HL-60 (cell line): ENCODE measurements around the gene OR5H1.
"Not testable (repeated sequence)": the region's sequence is repeated elsewhere in the genome, so short reads cannot be mapped to it uniquely, and the experiment has no call there.

ENCODE experiments used
- DNase-seq, 2 experiments: peaks; one replicate each; pipeline ENCODE4 v3.0.0-alpha.2; 2010 to 2020; ENCODE audit warnings: low read depth in 1 of 2, low spot score in 1 of 2
- H3K27ac ChIP-seq: fragments of 250-450 bp; sonication (Bioruptor Pico); replicated peaks from 2 replicates; pipeline ENCODE4 v1.5.1; 2020; ENCODE audit warnings: mild to moderate bottlenecking, moderate library complexity
- H3K27me3 ChIP-seq: fragments of 250-450 bp; sonication (Bioruptor Pico); 2 replicates; pipeline ENCODE4 v1.5.1; 2021; ENCODE audit warnings: mild to moderate bottlenecking, moderate library complexity; ENCODE audit not compliant: insufficient read depth, poor library complexity, severe bottlenecking
- H3K4me3 ChIP-seq: replicated peaks from 2 replicates; pipeline ENCODE4 v1.5.1; 2011; ENCODE audit warnings: mild to moderate bottlenecking, control low read depth, low read length; ENCODE audit not compliant: insufficient read depth
- GABPA ChIP-seq: IDR thresholded peaks from 2 replicates; pipeline ENCODE4 v1.6.1; 2012; ENCODE audit warnings: low read depth
- POLR2AphosphoS5 ChIP-seq: IDR thresholded peaks from 2 replicates; pipeline ENCODE4 v1.6.1; 2012; ENCODE audit warnings: low read depth
- SPI1 ChIP-seq: IDR thresholded peaks from 2 replicates; pipeline ENCODE4 v1.6.1; 2012; ENCODE audit warnings: low read depth, mild to moderate bottlenecking, borderline replicate concordance
- TF ChIP-seq, protein P1 (sequence below): IDR thresholded peaks from 2 replicates; pipeline ENCODE4 v1.6.1; 2012; ENCODE audit warnings: low read depth; ENCODE audit not compliant: insufficient replicate concordance
- TF ChIP-seq, protein P2 (sequence below): IDR thresholded peaks from one replicate; pipeline ENCODE4 v1.5.1; 2011; ENCODE audit warnings: low read length, control low read depth, inconsistent platforms; ENCODE audit not compliant: insufficient read depth

The OR5H1 gene

DNA sequence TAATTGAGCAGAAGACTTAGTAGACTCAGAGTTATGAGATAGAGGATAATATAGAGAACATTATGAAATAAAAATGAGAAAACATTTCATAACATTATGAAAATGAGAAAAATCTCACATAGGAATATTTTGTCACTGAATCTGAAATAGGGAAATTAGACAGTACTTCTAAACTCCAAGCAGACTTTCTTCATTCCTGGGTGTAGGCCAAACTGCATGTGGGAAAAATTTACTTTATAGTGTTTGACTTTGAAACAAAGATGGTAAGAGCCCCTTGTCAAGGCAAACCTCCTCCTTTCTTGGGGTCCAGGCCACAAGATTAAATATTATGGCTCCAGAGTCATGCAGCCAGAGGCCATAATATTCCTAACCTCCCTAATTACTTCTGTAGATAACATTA is 10.0 kb downstream of the OR5H1 start:
- H3K4me3 ChIP-seq: no peak overlapping the region
- no peaks in the 10 kb centered on the region for H3K27me3 ChIP-seq
- DNase-seq: no peak
- no peak overlapping the region for H3K27ac ChIP-seq
- TF ChIP-seq, protein P1, sequence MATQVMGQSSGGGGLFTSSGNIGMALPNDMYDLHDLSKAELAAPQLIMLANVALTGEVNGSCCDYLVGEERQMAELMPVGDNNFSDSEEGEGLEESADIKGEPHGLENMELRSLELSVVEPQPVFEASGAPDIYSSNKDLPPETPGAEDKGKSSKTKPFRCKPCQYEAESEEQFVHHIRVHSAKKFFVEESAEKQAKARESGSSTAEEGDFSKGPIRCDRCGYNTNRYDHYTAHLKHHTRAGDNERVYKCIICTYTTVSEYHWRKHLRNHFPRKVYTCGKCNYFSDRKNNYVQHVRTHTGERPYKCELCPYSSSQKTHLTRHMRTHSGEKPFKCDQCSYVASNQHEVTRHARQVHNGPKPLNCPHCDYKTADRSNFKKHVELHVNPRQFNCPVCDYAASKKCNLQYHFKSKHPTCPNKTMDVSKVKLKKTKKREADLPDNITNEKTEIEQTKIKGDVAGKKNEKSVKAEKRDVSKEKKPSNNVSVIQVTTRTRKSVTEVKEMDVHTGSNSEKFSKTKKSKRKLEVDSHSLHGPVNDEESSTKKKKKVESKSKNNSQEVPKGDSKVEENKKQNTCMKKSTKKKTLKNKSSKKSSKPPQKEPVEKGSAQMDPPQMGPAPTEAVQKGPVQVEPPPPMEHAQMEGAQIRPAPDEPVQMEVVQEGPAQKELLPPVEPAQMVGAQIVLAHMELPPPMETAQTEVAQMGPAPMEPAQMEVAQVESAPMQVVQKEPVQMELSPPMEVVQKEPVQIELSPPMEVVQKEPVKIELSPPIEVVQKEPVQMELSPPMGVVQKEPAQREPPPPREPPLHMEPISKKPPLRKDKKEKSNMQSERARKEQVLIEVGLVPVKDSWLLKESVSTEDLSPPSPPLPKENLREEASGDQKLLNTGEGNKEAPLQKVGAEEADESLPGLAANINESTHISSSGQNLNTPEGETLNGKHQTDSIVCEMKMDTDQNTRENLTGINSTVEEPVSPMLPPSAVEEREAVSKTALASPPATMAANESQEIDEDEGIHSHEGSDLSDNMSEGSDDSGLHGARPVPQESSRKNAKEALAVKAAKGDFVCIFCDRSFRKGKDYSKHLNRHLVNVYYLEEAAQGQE: no peak
- TF ChIP-seq GABPA (no peak), SPI1 (no peak), POLR2AphosphoS5 (no peak)
- TF ChIP-seq, protein P2, sequence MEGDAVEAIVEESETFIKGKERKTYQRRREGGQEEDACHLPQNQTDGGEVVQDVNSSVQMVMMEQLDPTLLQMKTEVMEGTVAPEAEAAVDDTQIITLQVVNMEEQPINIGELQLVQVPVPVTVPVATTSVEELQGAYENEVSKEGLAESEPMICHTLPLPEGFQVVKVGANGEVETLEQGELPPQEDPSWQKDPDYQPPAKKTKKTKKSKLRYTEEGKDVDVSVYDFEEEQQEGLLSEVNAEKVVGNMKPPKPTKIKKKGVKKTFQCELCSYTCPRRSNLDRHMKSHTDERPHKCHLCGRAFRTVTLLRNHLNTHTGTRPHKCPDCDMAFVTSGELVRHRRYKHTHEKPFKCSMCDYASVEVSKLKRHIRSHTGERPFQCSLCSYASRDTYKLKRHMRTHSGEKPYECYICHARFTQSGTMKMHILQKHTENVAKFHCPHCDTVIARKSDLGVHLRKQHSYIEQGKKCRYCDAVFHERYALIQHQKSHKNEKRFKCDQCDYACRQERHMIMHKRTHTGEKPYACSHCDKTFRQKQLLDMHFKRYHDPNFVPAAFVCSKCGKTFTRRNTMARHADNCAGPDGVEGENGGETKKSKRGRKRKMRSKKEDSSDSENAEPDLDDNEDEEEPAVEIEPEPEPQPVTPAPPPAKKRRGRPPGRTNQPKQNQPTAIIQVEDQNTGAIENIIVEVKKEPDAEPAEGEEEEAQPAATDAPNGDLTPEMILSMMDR: no peak

DNA sequence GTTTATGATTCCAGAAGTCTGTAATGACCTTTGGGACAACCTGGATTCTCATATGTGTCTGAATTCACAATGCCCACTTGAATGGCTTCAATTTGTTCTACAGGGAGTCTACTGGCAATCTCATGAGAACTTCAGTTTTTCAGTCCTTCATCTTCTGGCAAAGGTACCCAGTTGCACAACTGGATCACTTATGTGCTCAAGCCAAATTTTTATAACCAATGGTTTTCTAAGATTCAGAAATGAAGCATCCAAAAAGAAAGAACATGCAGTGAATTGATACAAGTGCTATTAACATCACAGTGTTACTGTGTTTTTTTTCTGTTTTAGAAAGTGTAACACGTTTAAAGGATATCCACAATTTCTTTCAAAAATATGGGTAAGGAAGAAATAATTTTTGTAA is 16.7 kb downstream of the OR5H1 start, which contains the start of gene OR5H14:
Gene OR5H14, plus strand, starts transcription at position 301 of the 400 bp plus-strand sequence. CDS start 1,907 bp downstream, outside the sequence.
- H3K4me3 ChIP-seq: no peak within 1 kb of the TSS
- TF ChIP-seq GABPA (no peak), SPI1 (no peak), POLR2AphosphoS5 (no peak)
- TF ChIP-seq, protein P1: no peak
- TF ChIP-seq, protein P2: no peak
- no peaks in the 10 kb centered on the region for H3K27me3 ChIP-seq
- no peak for DNase-seq
- no peak within 1 kb of the TSS for H3K27ac ChIP-seq

DNA sequence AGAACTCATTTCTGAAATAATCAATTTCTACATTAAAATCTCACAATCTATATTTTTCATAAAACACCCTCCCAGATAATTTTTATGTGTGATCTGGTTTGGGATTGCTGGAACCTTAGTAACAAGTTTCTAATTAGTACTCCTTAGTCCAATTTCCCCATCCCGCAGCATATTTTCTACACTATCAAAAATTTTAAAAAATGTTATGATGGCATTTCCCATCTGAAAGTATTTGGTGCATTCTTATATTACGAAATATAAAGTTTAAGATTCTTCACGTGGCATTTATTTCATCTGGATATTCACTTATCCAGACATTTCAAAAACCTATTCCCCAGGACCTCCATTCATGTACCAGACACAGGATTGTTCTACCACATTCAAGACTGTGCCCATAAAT is 18.2 kb downstream of the OR5H1 start:
- no peak for DNase-seq
- TF ChIP-seq, protein P2: no peak
- TF ChIP-seq GABPA (no peak), POLR2AphosphoS5 (no peak), SPI1 (no peak)
- TF ChIP-seq, protein P1: no peak
- Histone ChIP-seq H3K4me3 (no peak overlapping the region), H3K27ac (no peak overlapping the region), H3K27me3 (no peaks in the 10 kb centered on the region)

DNA sequence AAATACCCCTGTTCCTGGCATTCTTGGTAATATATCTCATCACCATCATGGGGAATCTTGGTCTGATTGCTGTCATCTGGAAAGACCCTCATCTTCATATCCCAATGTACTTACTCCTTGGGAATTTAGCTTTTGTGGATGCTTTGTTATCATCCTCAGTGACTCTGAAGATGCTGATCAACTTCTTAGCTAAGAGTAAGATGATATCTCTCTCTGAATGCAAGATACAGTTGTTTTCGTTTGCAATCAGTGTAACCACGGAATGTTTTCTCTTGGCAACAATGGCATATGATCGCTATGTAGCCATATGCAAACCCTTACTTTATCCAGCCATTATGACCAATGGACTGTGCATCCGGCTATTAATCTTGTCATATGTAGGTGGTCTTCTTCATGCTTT is 18.9 kb downstream of the OR5H1 start:
- H3K27me3 ChIP-seq: not testable (repeated sequence)

More for the DNA sequence above, 18.9 kb downstream of the OR5H1 start:
- not testable (repeated sequence) for H3K4me3 ChIP-seq, H3K27ac ChIP-seq, DNase-seq
